Thyroid gland (tissue), 4 donors: Measurements from ENCODE around the gene PSAP. TPM values are rescaled to one million over a fixed set of nuclear protein-coding genes. Genes with fewer than 3 reads are reported as not detected.
A peak's percentile ranks its signal among the peaks of the same experiment; 100 is the strongest.

ENCODE experiments used
- DNase-seq, 2 donors: peaks; one replicate each; pipeline ENCODE4 v3.0.0-alpha.2; 2019
- H3K27ac ChIP-seq, 3 donors: fragments of 200-600 bp; sonication (generic); 1 replicate in 2 of 3; 2 replicates in 1 of 3; pipeline ENCODE4 v1.5.1; 2016 to 2019; ENCODE audit warnings: mild to moderate bottlenecking in 1 of 3, moderate library complexity in 1 of 3
- H3K27me3 ChIP-seq: fragments of 200-600 bp; sonication (generic); one replicate; pipeline ENCODE4 v1.5.1; 2019
- H3K36me3 ChIP-seq, 2 donors: fragments of 200-600 bp; sonication (generic); one replicate each; pipeline ENCODE4 v1.5.1; 2016 to 2019
- H3K4me1 ChIP-seq, 2 donors: fragments of 200-600 bp; sonication (generic); one replicate each; pipeline ENCODE4 v1.5.1; 2017 to 2019
- H3K4me3 ChIP-seq, 3 donors: fragments of 200-600 bp; sonication (generic); replicated peaks in 1 of 3; 1 replicate in 2 of 3; 2 replicates in 1 of 3; pipeline ENCODE4 v1.5.1; 2016; ENCODE audit warnings: mild to moderate bottlenecking in 1 of 3
- H3K9me3 ChIP-seq: fragments of 200-600 bp; sonication (generic); one replicate; pipeline ENCODE4 v1.5.1; 2017
- POLR2A ChIP-seq, 2 donors: fragments of 450-650 bp; IDR thresholded peaks; one replicate each; pipeline ENCODE4 v1.6.1; 2017; ENCODE audit warnings: antibody characterized with exemption in 2 of 2, mild to moderate bottlenecking in 2 of 2, moderate library complexity in 1 of 2
- WGBS, 2 donors: methylation state at CpG; one replicate each; pipeline ENCODE4 v1.1.5; 2017; 5-methylcytosine and 5-hydroxymethylcytosine counted together
- intact Hi-C: fragments of 100-400 bp; cut with DNase I; formaldehyde crosslinking; loops from one replicate; pipeline ENCODE4 v1.15.1; 2023
- total RNA-seq, 4 donors: library from RNA; depleted of rRNA; stranded (reverse); fragments of >200 nt; gene quantifications; one replicate each; pipeline ENCODE4 v1.2.3, GENCODE V29; 2016
- TF ChIP-seq, protein P1 (sequence below), 6 experiments: fragments of 200-600 bp in 3 of 6; fragments of 450-650 bp in 3 of 6; sonication (generic) in 3 of 6; IDR thresholded peaks; one replicate each; pipeline ENCODE4 v1.5.1; 2016 to 2019; ENCODE audit warnings: antibody characterized with exemption in 6 of 6, mild to moderate bottlenecking in 2 of 6, inconsistent platforms in 1 of 6, moderate library complexity in 1 of 6

Gene PSAP
- total RNA-seq, 4 donors from 2014 or later = 978 to 1,211 (median 1,123) TPM

DNA sequence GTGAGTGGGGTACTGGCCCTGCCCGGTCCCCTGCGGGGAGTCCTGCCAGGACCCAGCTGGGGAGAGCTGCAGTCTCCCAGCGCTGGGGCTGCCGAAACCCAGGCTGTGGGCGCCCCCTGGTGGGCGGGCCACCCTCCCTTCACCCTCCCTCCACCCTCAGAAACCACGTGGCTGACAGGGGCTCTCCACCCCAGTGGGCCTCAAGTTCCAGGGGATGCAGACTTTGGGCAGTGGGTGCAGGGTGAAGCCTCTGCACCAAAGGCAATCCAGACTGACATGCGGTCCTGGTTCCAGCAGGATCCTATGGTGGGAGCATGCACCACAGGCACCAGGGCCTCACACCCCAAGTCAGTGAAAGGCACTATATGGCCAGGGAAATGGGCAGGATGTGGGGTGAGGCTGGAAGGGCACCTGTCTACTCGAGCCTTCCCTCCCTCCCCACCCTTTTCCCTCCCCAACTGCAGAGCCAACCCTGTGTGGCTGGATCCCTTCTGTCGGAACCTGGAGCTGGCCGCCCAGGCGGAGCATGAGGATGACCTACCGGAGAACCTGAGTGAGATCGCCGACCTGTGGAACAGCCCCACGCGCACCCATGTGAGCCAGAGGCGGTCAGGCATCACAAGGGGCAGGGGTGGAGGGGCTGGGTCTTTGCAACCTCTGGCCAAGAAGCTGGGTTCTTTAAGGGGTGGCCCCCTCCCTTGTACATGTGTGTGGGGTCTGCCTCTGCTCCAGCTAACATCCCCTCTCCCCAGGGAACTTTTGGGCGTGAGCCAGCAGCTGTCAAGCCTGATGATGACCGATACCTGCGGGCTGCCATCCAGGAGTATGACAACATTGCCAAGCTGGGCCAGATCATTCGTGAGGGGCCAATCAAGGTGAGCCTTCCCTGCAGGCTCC lies 38.8 kb downstream of the PSAP start:
- H3K4me3 ChIP-seq = no peak overlapping the region
- intact Hi-C loops = loop anchor here (5.0 kb wide), 1 partner anchor 495 kb away; the partner anchor contains the start of gene SLC29A3
- DNase-seq = peak; percentile 79 to 84
- peaks cover 0 to 14% of the 10 kb centered on the region in 2 donors for H3K4me1 ChIP-seq
- peaks cover 18 to 20% of the 10 kb centered on the region in 2 donors for H3K36me3 ChIP-seq
- TF ChIP-seq, protein P1, sequence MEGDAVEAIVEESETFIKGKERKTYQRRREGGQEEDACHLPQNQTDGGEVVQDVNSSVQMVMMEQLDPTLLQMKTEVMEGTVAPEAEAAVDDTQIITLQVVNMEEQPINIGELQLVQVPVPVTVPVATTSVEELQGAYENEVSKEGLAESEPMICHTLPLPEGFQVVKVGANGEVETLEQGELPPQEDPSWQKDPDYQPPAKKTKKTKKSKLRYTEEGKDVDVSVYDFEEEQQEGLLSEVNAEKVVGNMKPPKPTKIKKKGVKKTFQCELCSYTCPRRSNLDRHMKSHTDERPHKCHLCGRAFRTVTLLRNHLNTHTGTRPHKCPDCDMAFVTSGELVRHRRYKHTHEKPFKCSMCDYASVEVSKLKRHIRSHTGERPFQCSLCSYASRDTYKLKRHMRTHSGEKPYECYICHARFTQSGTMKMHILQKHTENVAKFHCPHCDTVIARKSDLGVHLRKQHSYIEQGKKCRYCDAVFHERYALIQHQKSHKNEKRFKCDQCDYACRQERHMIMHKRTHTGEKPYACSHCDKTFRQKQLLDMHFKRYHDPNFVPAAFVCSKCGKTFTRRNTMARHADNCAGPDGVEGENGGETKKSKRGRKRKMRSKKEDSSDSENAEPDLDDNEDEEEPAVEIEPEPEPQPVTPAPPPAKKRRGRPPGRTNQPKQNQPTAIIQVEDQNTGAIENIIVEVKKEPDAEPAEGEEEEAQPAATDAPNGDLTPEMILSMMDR (IDR thresholded peaks at IDR 0.05) = peak; percentile 38 to 74 (median 64)
- no peak for TF ChIP-seq POLR2A (IDR thresholded peaks at IDR 0.05)
- WGBS, 2 donors = 11 to 39% methylated on average over 4 to 5 of the region's 22 CpGs
- peak overlapping the region in 2 of 3 donors; percentile 13 to 26 for H3K27ac ChIP-seq
- H3K9me3 ChIP-seq = no peaks in the 10 kb centered on the region
- H3K27me3 ChIP-seq = no peaks in the 10 kb centered on the region

DNA sequence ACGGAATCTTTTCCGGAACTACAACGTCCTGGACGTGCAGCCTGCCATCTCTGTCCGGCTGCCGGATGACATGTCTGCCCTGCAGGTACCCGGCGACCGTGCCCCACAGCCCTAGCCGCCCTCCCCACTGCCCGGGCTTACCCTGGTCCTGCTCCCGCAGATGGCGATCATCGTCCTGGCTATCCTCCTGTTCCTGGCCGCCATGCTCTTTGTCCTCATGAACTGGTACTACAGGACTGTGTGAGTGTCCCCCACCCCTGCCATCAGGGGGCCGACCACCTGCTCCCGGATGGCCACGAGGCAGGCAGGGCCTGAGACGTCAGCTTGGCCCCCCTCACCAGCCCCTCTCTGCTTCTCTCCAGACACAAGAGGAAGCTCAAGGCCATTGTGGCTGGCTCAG lies 39.7 kb downstream of the PSAP start:
- Histone ChIP-seq H3K27me3 (no peaks in the 10 kb centered on the region), H3K27ac (no peak overlapping the region), H3K36me3 (peaks cover 9 to 11% of the 10 kb centered on the region in 2 donors), H3K4me3 (no peak overlapping the region), H3K4me1 (peaks cover 0 to 14% of the 10 kb centered on the region in 2 donors), H3K9me3 (no peaks in the 10 kb centered on the region)
- TF ChIP-seq, protein P1 (IDR thresholded peaks at IDR 0.05) = no peak
- TF ChIP-seq POLR2A (IDR thresholded peaks at IDR 0.05) = no peak
- no peak for DNase-seq
- 83 to 94% methylated on average over 17 to 19 of the region's 19 CpGs for WGBS, 2 donors
- intact Hi-C loops = loop anchor here (5.0 kb wide), 1 partner anchor 494 kb away; the partner anchor contains the start of gene SLC29A3

DNA sequence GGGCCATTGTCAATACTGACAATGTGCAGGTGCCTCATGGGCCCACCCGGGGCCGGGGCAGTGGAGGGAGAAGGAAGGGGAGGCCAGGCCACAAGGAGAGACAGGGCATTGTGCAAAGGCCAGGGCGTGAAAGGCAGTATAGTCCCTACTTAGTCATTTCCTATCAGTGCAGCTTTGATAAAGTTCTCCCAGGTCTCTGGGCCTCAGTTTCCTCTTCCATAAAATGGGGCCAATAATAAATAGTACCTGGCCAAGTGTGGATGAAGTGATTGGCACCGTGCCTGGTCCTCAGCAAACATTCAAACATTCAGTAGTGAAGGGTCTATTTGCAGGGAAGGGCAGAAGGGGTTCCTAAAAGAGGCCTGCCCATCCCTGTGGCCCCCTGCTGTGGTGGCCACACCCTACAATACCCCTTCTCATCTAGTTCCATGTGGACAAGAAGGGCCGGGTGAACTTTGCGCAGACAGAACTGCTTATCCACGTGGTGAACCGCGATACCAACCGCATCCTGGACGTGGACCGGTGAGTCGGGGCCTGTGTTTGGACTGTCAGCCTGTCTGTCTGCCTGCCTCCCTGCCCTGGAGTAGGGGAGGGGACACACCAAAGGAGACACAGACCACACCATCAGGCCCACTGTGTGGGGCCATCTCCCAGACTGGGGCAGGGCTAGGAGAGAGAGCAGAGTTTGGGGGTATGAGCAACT lies 40.9 kb downstream of the PSAP start:
- Histone ChIP-seq H3K9me3 (no peaks in the 10 kb centered on the region), H3K4me3 (no peak overlapping the region), H3K27ac (no peak overlapping the region), H3K36me3 (no peaks in the 10 kb centered on the region), H3K27me3 (no peaks in the 10 kb centered on the region), H3K4me1 (peaks cover 0 to 14% of the 10 kb centered on the region in 2 donors)
- intact Hi-C loops = loop anchor here (5.0 kb wide), 1 partner anchor 493 kb away; the partner anchor contains the start of gene SLC29A3
- no peak for TF ChIP-seq POLR2A (IDR thresholded peaks at IDR 0.05)
- TF ChIP-seq, protein P1 (IDR thresholded peaks at IDR 0.05) = no peak
- WGBS, 2 donors = 66 to 81% methylated on average over 13 of the region's 13 CpGs
- no peak for DNase-seq

GRCh38 chr10:71809628-71810027 lies 41.4 kb downstream of the PSAP start:
- H3K4me1 ChIP-seq = peaks cover 0 to 14% of the 10 kb centered on the region in 2 donors
- 93 to 95% methylated on average over 23 to 25 of the region's 25 CpGs for WGBS, 2 donors
- H3K36me3 ChIP-seq = no peaks in the 10 kb centered on the region
- TF ChIP-seq, protein P1 (IDR thresholded peaks at IDR 0.05) = no peak
- no peak for TF ChIP-seq POLR2A (IDR thresholded peaks at IDR 0.05)
- DNase-seq = no peak
- H3K9me3 ChIP-seq = no peaks in the 10 kb centered on the region
- intact Hi-C loops = loop anchor here (5.0 kb wide), 1 partner anchor 492 kb away; the partner anchor contains the start of gene SLC29A3
- no peaks in the 10 kb centered on the region for H3K27me3 ChIP-seq
- H3K4me3 ChIP-seq = no peak overlapping the region
- no peak overlapping the region for H3K27ac ChIP-seq
